D721Med (cell line): Measurements from ENCODE around the gene KRT80.

Experiments used
- DNase-seq: peaks from one replicate; pipeline ENCODE4 v3.0.0; 2011; ENCODE audit warnings: low spot score; ENCODE audit not compliant: insufficient read length
- FAIRE-seq: peaks from 2 replicates; lab custom pipeline; 2011; peaks lifted over from hg19 to GRCh38; lab: Jason Lieb, UNC
- CTCF ChIP-seq: IDR thresholded peaks from 2 replicates; pipeline ENCODE4 v1.5.1; 2012; ENCODE audit warnings: mild to moderate bottlenecking, control low read depth; ENCODE audit not compliant: insufficient read depth; ENCODE audit errors: missing control alignments

The KRT80 gene

GRCh38 chr12:52151153-52151836, 40.5 kb downstream of the KRT80 start:
- TF ChIP-seq CTCF = no peak
- FAIRE-seq (no peak), DNase-seq (no peak)

- FAIRE-seq = no peak
Observed at GRCh38 chr12:52149651-52150241, 42.1 kb downstream of the KRT80 start.

GRCh38 chr12:52149182-52149641, 42.6 kb downstream of the KRT80 start:
- no peak for TF ChIP-seq CTCF
- DNase-seq (no peak), FAIRE-seq (no peak)

More at GRCh38 chr12:52149651-52150241, 42.1 kb downstream of the KRT80 start:
- no peak for TF ChIP-seq CTCF
- DNase-seq = no peak

- no peak for FAIRE-seq
- TF ChIP-seq CTCF = no peak
- no peak for DNase-seq
Observed at GRCh38 chr12:52148464-52149181, 43.2 kb downstream of the KRT80 start.

GRCh38 chr12:52147964-52148463, 43.8 kb downstream of the KRT80 start:
- no peak for FAIRE-seq
- DNase-seq = no peak
- no peak for TF ChIP-seq CTCF

GRCh38 chr12:52147367-52147963, 44.3 kb downstream of the KRT80 start:
- no peak for DNase-seq
- TF ChIP-seq CTCF = no peak
- FAIRE-seq = no peak
